Measurements from ENCODE around the gene CHST11.
"Not testable (repeated sequence)": the region's sequence is repeated elsewhere in the genome, so short reads cannot be mapped to it uniquely, and the experiment has no call there.

Gene CHST11

GRCh38 chr12:104604070-104604994, 147.6 kb downstream of the CHST11 start:
- H3K27me3 Mint-ChIP-seq, result no peaks in the 10 kb centered on the region
- peak; percentile 17 to 24 (median 21) for DNase-seq
- ATAC-seq (replicated peaks), result peak; percentile 87
- no peaks in the 10 kb centered on the region for H3K9me3 Mint-ChIP-seq
- H3K36me3 Mint-ChIP-seq (ENCODE audit: insufficient read depth), result peaks cover 10% of the 10 kb centered on the region
- H3K4me3 Mint-ChIP-seq, result peak overlapping the region; percentile 39 to 70
- H3K27ac Mint-ChIP-seq, result peak overlapping the region; percentile 87 to 93
- H3K4me1 Mint-ChIP-seq (ENCODE audit: low read depth in 2 of 2), result peaks cover 60 to 82% of the 10 kb centered on the region in 2 donors

GRCh38 chr12:104604995-104605675, 148.4 kb downstream of the CHST11 start:
- no peak for DNase-seq
- Mint-ChIP-seq H3K9me3 (no peaks in the 10 kb centered on the region), H3K4me3 (peak overlapping the region; percentile 39 to 70), H3K4me1 (ENCODE audit: low read depth in 2 of 2) (peaks cover 59 to 82% of the 10 kb centered on the region in 2 donors), H3K36me3 (ENCODE audit: insufficient read depth) (peaks cover 7% of the 10 kb centered on the region), H3K27me3 (no peaks in the 10 kb centered on the region), H3K27ac (peak overlapping the region; percentile 87 to 93)
- ATAC-seq (replicated peaks), result no peak

GRCh38 chr12:104605685-104606084, 148.9 kb downstream of the CHST11 start:
- ATAC-seq (replicated peaks) (no peak), DNase-seq (no peak)
- Mint-ChIP-seq H3K4me1 (ENCODE audit: low read depth in 2 of 2) (peaks cover 53 to 76% of the 10 kb centered on the region in 2 donors), H3K27ac (peak overlapping the region; percentile 6 to 87), H3K27me3 (no peaks in the 10 kb centered on the region), H3K9me3 (no peaks in the 10 kb centered on the region), H3K36me3 (ENCODE audit: insufficient read depth) (peaks cover 7% of the 10 kb centered on the region), H3K4me3 (no peak overlapping the region)

DNA sequence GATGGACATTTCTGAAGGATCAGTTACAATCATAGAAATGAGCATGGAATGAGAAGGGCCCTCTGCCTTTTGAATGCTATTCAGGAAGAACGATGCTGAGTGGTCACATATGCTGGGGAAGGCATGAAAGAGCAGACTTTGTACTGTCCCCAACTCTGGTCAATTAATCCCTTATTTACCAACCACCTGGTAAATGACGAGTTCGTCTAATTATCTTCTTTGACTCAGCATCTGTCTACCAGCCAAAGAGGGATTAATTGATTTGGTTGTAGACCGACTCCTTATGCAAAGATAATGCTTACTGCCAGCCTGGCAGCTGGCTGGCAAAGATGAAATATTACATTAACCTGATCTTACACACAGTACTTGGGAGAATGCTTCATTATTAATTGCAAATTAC, 152.2 kb downstream of the CHST11 start:
- no peaks in the 10 kb centered on the region for H3K9me3 Mint-ChIP-seq
- DNase-seq (no peak), ATAC-seq (replicated peaks) (no peak)
- peak overlapping the region; percentile 32 to 70 for H3K27ac Mint-ChIP-seq
- H3K36me3 Mint-ChIP-seq (ENCODE audit: insufficient read depth), result peaks cover 9% of the 10 kb centered on the region
- H3K4me3 Mint-ChIP-seq, result no peak overlapping the region
- peaks cover 51 to 76% of the 10 kb centered on the region in 2 donors for H3K4me1 Mint-ChIP-seq (ENCODE audit: low read depth in 2 of 2)
- no peaks in the 10 kb centered on the region for H3K27me3 Mint-ChIP-seq

DNA sequence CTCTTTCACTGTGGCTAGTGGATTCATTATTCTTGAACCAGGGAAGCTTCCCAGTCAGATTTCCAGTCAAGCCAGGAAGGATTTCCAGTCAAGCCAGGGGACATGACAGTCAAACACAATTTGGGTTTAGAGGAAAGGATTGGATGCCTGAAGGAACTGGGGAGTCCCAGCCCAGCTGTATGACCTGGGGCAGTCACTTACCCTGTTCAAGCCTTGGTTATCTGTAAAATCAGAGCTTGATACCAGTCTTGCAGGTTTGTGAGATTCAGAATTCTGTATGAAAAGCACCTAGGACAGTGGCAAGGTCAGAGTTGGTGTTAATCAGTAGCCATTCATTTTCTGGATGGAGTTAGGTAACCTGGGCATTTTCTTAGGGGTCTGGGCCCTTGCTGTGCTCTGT, 152.7 kb downstream of the CHST11 start:
- peak overlapping the region; percentile 32 to 70 for H3K27ac Mint-ChIP-seq

GRCh38 chr12:104610513-104611235, 153.9 kb downstream of the CHST11 start:
- Mint-ChIP-seq H3K4me1 (ENCODE audit: low read depth in 2 of 2) (peaks cover 43 to 71% of the 10 kb centered on the region in 2 donors), H3K36me3 (ENCODE audit: insufficient read depth) (peaks cover 8% of the 10 kb centered on the region)
- ATAC-seq (replicated peaks), result no peak

More for the DNA sequence above, 152.7 kb downstream of the CHST11 start:
- Mint-ChIP-seq H3K4me1 (ENCODE audit: low read depth in 2 of 2) (peaks cover 47 to 74% of the 10 kb centered on the region in 2 donors), H3K9me3 (no peaks in the 10 kb centered on the region), H3K36me3 (ENCODE audit: insufficient read depth) (peaks cover 8% of the 10 kb centered on the region), H3K27me3 (no peaks in the 10 kb centered on the region), H3K4me3 (no peak overlapping the region)
- ATAC-seq (replicated peaks) (no peak), DNase-seq (no peak)

DNA sequence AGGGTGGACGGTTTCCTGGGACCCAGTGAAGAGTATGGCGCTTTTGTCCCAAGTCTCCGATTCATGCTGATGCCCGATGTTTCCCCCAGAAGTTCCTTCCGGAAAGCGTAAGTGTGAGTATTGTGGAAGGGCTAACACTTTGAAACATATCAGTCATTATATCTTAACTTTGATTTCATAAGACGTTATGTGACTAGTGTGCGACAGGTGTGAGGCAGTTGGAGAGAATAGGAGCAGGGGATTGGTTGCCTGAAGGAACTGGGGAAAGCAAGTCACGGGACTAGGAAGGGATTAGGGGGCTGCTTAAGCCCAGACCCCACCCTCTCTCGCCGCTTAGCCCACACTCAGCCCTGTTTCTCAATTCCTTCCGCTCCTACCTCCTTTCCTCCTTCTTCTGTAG, 154.9 kb downstream of the CHST11 start:
- Mint-ChIP-seq H3K27ac (peak overlapping the region; percentile 53 to 72), H3K4me1 (ENCODE audit: low read depth in 2 of 2) (peaks cover 44 to 73% of the 10 kb centered on the region in 2 donors), H3K36me3 (ENCODE audit: insufficient read depth) (peaks cover 6% of the 10 kb centered on the region), H3K4me3 (no peak overlapping the region), H3K27me3 (no peaks in the 10 kb centered on the region), H3K9me3 (no peaks in the 10 kb centered on the region)
- ATAC-seq (replicated peaks), result no peak
- DNase-seq, result no peak

More at GRCh38 chr12:104610513-104611235, 153.9 kb downstream of the CHST11 start:
- peak overlapping the region in 1 of 2 donors; percentile 70 for H3K27ac Mint-ChIP-seq
- H3K4me3 Mint-ChIP-seq, result no peak overlapping the region
- H3K27me3 Mint-ChIP-seq, result no peaks in the 10 kb centered on the region
- DNase-seq, result no peak
- H3K9me3 Mint-ChIP-seq, result no peaks in the 10 kb centered on the region

DNA sequence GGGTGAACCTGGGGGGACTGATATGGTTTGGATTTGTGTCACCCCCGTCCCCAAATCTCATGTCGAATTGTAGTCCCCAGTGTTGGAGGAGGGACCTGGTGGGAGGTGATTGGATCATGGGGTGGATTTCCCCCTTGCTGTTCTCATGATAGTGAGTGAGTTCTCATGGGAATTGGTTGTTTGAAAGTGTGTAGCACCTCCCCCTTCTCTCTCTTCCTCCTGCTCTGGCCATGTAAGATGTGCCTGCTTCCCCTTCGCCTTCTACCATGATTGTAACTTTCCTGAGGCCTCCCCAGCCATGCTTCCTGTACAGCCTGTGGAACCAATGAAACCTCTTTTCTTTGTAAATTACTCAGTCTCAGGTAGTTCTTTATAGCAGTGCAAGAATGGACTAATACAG, 156.6 kb downstream of the CHST11 start:
- not testable (repeated sequence) for H3K36me3 Mint-ChIP-seq (ENCODE audit: insufficient read depth); H3K9me3 Mint-ChIP-seq; H3K27me3 Mint-ChIP-seq; DNase-seq; ATAC-seq (replicated peaks); H3K4me3 Mint-ChIP-seq
- H3K27ac Mint-ChIP-seq, result peak overlapping the region; percentile 53 to 59
- H3K4me1 Mint-ChIP-seq (ENCODE audit: low read depth in 2 of 2), result peaks cover 39 to 69% of the 10 kb centered on the region in 2 donors

DNA sequence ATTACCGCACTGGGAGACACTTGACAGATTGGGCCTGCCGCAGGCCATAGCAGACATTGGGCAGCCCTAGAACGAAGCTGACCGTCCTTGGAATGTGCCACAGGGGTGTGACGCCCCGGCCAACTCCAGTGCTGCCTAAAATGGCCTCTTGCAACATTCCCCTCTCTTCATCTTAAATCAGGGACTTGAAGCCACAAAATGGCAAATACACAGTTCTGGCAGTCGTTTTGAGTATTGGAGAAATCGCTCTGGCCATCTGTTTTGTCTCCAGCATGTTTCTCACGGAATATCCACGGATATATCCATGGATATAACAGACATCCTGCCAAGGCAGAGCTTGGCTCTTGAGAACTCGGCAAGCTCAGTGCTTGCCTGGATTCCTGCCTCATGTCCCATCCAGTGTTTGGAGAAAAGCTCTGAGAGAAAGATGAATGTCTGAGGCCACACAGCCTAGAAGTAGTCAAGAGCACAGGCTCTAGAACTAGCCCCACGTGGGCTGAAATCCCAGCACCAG, 158.4 kb downstream of the CHST11 start:
- Mint-ChIP-seq H3K4me3 (no peak overlapping the region), H3K27me3 (no peaks in the 10 kb centered on the region), H3K27ac (peak overlapping the region; percentile 29 to 38), H3K4me1 (ENCODE audit: low read depth in 2 of 2) (peaks cover 38 to 61% of the 10 kb centered on the region in 2 donors), H3K9me3 (no peaks in the 10 kb centered on the region), H3K36me3 (ENCODE audit: insufficient read depth) (peaks cover 10% of the 10 kb centered on the region)
- no peak for DNase-seq
- ATAC-seq (replicated peaks), result no peak

- peak overlapping the region; percentile 19 to 49 for H3K27ac Mint-ChIP-seq
- H3K36me3 Mint-ChIP-seq (ENCODE audit: insufficient read depth), result peaks cover 8% of the 10 kb centered on the region
- H3K9me3 Mint-ChIP-seq, result no peaks in the 10 kb centered on the region
- no peak for DNase-seq
- no peak overlapping the region for H3K4me3 Mint-ChIP-seq
- H3K27me3 Mint-ChIP-seq, result no peaks in the 10 kb centered on the region
- no peak for ATAC-seq (replicated peaks)
- H3K4me1 Mint-ChIP-seq (ENCODE audit: low read depth in 2 of 2), result peaks cover 26 to 55% of the 10 kb centered on the region in 2 donors
Measured at GRCh38 chr12:104618691-104619090, 161.9 kb downstream of the CHST11 start.

DNA sequence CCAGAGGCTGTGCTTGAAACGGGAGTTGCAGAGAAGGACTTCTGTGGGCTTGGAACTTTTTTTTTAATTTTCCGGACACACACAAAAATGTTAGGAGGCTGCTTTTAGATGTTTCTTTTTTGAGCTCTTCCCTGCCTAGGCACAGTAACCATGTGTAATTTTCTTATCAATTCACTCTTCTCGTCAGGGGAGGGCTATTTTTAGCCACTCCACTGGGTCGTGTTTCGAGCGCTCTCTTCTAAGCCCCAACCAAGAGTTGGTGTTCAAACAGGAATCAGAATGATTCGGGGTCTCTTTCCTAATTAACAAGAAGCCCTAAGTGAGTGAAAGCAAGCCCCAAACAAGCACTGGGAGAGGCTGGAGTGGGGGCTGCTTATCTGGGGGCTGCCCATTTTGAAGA, 162.6 kb downstream of the CHST11 start:
- peak overlapping the region; percentile 13 to 49 for H3K27ac Mint-ChIP-seq
- H3K4me3 Mint-ChIP-seq, result no peak overlapping the region
- no peaks in the 10 kb centered on the region for H3K27me3 Mint-ChIP-seq
- no peaks in the 10 kb centered on the region for H3K9me3 Mint-ChIP-seq
- H3K36me3 Mint-ChIP-seq (ENCODE audit: insufficient read depth), result peaks cover 8% of the 10 kb centered on the region
- DNase-seq (no peak), ATAC-seq (replicated peaks) (no peak)
- peaks cover 32 to 59% of the 10 kb centered on the region in 2 donors for H3K4me1 Mint-ChIP-seq (ENCODE audit: low read depth in 2 of 2)

- H3K4me3 Mint-ChIP-seq, result no peak overlapping the region
- peaks cover 28 to 62% of the 10 kb centered on the region in 2 donors for H3K4me1 Mint-ChIP-seq (ENCODE audit: low read depth in 2 of 2)
- no peak for ATAC-seq (replicated peaks)
- H3K27me3 Mint-ChIP-seq, result no peaks in the 10 kb centered on the region
- H3K27ac Mint-ChIP-seq, result no peak overlapping the region
- no peak for DNase-seq
- H3K36me3 Mint-ChIP-seq (ENCODE audit: insufficient read depth), result peaks cover 12% of the 10 kb centered on the region
- no peaks in the 10 kb centered on the region for H3K9me3 Mint-ChIP-seq
Measured at GRCh38 chr12:104620837-104621531, 164.2 kb downstream of the CHST11 start.

Data from effector memory CD8-positive, alpha-beta T cell (primary cell).